ENCODE data around the gene XRCC5.
"Not testable (repeated sequence)": the region's sequence is repeated elsewhere in the genome, so short reads cannot be mapped to it uniquely, and the experiment has no call there.

The XRCC5 gene

DNA sequence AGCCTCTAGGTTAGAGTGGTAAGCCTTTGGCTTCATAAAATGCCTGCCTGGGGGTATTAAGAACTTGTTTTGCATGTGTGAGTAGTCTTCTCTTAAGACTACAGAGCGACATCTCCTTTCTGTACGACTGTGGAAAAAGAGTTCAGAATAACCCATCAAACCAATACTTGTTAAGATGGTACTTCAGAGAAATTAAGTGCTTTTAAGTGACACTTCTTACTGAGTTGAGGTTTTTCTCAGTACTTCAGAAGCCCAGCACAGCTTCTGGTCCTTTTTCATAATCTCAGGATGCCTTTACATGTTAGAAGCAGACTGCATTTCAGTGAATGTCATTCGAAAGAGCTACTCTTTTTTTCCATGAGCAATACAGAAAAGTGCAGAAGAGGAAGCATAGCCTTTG lies 10.8 kb downstream of the XRCC5 start:
- no peak for DNase-seq

DNA sequence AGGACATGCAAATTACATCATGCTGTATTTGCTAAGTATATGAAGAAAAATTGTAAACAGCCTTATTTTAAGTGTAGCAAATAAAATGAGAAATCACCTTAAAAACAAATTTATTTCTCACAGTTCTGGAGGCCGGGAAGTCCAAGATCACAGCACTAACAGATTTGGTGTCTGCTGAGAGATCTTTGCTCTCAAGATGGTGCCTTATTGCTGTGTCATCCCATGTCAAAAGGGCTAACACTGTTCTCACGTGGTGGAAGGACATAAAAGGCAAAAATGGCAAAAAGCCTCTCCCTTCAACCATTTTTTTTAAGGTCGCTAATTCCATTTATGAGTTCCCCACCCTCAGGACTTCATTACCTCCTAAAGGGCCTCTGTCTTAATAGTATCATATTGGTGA lies 12.1 kb downstream of the XRCC5 start:
- no peak for DNase-seq

DNA sequence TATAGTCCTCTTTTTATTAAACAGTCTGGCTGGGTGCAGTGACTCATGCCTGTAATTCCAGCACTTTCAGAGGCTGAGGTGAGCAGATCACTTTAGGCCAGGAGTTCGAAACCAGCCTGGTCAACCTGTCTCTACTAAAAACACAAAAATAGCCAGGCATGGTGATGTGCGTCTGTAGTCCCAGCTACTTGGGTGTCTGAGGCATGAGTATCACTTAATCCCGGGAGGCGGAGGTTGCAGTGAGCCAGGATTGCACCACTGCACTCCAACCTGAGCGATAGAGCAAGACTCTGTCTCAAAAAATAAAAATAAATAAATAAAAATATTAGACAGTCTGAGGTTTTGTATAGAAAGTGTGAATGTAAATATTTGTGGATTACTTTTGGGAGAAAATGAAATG lies 17.8 kb downstream of the XRCC5 start:
- DNase-seq: no peak

- peak; percentile 30 for DNase-seq
Observed at GRCh38 chr2:216130346-216130971, 21.3 kb downstream of the XRCC5 start.

DNA sequence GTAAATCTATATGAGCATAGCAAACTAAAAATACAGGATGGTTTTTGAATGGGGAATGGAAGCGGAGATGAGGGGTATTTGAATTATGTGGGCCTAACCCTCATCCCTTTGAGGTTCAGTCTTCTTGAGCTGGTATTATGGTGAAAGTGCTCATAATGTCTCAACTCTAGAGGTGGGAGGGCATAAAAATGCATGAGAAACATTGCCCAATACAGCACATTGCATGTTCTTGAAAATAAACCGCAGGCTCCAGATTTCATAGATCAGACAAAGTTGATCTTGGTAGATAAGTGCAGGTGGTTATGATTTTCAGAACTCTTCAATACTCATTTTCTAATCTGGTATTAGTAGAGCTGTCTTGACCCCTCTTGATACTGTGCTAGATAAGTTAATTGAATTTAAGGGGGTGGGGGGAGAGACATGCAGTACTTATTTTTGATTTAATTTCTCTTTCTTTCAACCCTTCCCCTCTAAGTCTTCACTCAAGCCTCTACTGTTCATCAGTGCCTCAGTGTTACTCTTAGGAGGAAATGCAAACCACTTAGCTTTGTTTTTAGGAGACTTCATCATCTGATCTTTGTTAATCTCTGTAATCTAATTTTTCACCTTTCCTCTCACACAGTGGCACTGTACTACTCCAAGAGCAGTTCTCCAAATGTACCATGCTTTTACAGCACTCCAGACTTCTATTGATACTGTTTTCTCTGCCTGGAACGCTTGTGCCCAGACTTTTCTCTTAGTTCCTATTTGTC lies 22.2 kb downstream of the XRCC5 start:
- DNase-seq: no peak

- no peak for DNase-seq
Observed at GRCh38 chr2:216132585-216132984, 23.4 kb downstream of the XRCC5 start.

DNA sequence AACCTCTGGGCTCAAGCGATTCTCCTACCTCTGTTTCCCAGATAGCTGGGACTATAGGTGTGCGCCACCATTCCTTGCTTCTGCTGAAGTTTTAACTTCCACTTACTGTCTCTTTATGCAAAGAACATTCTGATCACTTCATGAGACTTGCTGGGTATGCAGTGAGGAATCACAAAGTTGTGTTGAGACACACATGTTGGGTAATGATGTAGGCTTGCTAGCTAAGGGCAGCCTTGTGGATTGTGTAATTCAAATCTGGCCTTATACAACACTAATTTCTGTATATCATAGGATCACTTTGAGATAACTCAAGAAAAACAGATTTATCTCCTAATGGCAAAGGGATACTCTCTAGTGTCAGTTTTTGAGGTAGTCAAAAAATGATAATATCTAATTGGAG lies 24.2 kb downstream of the XRCC5 start:
- DNase-seq: no peak

DNA sequence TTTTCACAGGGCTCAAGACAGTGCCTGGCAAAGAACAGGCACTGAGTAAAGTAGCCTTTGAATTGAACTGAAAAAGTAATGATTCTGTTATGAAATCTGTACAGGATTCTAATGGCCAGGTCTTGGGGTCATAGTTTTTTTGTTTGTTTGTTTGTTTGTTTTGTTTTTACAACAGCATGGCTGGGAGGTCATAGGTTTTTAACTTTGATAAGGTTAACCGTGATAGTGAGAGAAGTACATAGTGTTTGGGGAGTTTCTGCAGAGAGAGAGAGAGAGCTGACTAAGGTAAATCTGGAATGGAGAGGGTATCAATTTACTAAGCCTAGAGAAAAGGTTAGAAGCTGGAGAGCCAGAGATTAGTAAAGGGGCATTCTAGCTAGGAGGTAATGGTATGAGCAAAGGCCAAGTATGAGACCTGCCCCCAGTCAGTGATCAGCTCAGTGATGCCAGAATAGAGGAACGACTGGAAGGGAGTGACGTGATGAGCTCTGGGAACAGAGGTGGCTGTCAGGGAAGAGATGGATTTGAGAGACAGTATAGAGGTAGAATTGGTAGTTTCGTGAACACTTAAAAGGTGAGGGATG lies 25.9 kb downstream of the XRCC5 start:
- DNase-seq: no peak

DNA sequence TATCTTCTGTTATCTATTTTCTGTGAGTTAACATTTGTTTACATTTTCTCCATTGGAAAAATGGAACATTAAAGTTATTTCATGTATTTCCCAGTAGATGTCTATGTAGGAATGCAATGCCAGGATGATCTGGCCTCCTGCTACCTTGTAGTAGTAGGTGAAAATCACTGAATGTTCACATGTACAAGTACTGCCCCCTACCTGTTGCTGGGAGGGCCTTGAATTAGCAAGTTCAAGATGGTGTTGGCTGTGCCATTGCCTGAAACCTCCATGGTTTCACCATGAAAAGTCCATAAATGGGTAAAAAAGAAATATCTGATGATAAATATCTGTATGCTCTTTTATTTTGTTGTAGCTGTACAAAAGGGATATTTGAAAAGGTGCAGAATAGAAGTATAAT lies 30.7 kb downstream of the XRCC5 start:
- DNase-seq: no peak

GRCh38 chr2:216141516-216141915 lies 32.4 kb downstream of the XRCC5 start:
- DNase-seq: not testable (repeated sequence)

GRCh38 chr2:216142540-216142939 lies 33.4 kb downstream of the XRCC5 start:
- DNase-seq: peak; percentile 89

GRCh38 chr2:216144372-216144771 lies 35.2 kb downstream of the XRCC5 start:
- DNase-seq: no peak

DNA sequence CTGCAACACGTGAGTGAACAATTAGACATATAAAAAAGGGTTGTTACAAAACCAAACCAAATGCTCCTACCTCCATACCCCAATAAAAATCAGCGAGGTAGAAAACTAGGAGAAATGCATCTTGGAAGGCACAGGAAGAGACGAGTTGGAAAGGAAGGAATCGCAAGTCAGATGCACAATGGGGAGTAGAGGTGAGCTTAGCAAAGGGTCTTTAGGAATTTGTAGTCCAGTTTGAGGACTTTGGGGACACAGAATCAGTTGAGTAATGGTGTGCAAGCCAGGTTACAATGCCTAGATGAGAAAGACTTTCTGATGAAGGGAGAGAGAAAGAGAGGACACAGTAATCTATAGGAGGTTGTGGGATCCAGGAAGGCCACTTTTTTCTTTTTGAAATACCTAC lies 35.7 kb downstream of the XRCC5 start:
- DNase-seq: no peak

GRCh38 chr2:216146573-216146972 lies 37.4 kb downstream of the XRCC5 start:
- no peak for DNase-seq

DNA sequence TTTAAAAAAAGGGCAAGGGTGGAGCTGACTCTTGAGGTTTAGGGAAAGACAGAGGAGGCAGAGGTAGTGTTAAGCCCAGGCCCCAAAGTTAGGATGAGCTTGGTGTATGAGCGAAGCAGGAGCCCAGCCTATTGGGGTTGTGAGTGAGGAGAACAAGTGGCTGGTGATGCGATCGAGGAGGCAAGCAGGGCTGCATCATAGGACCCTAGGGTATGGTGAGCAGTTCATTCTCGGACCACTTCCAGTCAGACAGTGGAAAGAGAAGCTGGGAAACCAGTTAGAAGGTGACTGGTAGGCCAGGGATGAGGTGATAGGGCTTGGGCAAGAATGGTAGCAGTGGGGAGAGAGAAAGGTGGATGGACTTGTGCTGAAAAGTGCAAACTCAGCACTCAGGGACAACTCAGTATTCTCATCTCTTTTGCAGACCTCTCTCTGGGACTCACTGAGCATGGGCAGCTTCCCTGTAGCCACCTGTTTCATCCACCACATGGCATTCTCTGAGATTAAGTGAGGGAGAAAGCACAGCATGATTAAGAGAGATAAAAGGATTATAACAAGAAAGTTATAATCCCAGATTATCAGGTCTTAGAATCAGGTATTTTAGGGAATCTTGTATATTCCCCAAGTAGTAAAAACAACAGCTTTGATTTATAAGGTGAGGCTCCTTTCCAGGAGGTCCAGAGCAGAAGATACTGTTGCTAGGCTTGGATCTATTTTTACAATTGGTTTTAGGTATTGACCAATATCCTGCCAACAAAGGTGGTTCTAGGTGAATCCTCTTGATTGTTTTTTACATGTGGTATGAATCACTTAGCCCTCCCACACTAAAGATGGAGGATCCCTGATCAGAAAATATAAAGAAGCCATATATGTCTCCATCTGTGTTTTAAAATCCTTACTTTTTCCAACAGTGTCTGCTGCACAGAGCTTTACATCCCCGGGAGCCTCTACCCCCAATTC lies 38.3 kb downstream of the XRCC5 start:
- no peak for DNase-seq

- no peak for DNase-seq
Observed at GRCh38 chr2:216148983-216149382, 39.8 kb downstream of the XRCC5 start.

- peak; percentile 26 for DNase-seq
Observed at GRCh38 chr2:216149741-216150140, 40.6 kb downstream of the XRCC5 start.

DNA sequence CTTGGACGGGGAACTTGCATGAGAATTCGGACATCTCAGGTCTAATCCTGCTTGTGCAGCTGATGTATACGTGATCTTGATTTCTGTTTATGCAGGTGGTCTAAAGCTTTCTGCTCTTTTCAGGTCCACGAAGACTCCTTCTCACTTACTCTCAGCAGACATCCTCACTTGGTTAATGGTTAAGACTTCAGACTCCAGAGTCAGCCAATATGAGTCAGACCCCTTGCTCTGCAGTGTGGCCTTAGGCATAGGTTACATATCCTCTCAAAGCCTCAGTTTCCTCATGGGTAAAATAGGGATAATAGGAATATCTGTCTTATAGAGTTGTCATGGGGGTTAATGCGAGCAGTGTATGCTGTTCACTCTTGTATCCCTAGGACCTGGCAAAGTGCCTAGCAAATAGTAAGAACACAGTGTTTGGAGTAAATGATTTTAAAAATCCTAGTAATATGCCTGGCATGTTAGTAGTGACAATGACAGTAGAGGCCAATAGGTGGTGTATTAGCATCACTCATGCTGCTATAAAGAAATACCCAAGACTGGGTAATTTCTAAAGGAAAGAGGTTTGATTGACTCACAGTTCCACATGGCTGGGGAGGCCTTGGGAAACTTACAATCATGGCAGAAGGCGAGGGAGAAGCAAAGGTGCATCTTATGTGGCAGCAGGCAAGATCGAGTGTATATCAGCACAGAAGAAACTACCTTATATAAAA lies 42.3 kb downstream of the XRCC5 start:
- DNase-seq: no peak

DNA sequence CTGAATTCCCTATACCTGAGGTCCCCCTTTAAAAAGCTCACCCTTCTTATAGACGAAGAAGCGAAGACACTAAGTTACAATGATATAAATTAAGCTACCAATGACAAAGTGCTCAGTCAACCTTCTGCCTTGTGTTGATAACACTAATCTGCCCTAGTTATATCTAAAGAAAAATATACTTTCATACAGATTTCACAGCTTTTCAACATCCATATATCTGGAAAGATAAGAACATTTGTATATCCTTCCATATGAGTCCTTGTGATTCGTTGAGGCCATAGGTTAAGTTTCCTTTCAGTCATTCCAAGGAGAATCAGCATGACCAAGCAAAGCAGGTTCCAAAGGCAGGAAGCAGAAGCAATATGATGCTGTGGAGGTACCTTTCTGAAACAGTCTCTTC lies 46.8 kb downstream of the XRCC5 start:
- no peak for DNase-seq

DNA sequence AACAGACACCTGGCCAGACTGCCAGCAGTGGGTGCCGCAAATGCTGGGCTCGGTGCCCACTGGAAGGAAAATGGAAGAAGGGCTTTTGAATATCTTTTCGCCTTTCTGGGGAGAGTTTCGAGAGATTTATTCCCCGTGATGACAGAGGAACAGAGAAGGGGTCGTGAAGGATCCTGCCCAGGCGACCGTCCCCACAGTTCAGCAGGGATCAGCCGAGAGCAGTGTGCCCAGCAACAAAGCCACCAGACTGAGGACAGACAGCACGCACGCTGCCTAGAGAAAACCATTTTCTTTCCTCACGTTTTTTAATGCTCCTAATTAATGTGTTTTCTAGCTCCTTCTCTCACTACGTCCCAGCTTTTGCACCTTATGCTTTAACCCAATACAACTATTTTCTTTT lies 47.7 kb downstream of the XRCC5 start:
- DNase-seq: no peak

GRCh38 chr2:216159144-216159543 lies 50.0 kb downstream of the XRCC5 start:
- no peak for DNase-seq

DNA sequence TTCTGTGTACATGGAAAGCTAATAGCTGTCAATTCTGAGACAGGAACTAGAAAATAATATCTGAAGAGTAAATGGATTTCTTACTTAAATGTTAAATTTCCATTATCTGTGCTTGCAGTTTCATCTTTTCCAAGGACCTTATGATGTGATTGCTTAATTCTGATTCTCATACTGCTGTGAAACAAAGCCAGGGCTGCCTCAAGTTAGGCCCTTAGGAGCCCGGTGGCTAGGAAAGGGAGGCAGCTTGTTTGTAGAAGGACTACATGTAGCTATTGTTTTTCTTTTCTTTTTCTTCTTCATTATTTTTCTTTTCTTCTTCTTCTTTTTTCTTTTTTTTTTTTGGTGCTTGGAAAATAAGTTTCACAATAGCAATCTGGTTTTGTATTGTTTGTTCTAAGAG lies 50.5 kb downstream of the XRCC5 start:
- DNase-seq: no peak

DNA sequence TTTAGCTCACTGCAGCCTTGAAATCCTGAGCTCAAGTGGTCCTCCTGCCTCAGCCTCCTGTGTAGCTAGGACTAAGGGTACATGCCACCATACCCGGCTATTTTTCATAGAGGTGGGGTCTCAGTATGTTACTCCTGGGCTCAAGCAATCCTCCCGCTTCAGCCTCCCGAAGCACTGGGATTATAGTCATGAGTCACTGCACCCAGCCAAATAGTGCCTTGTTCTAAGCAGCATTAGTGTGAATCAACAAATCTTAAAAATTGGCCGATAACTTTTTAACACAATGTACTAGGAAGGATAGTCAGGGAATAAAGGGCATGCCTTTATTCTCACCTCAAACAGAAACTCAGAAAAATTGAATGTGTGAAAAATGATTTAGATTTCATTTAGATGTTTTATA lies 51.6 kb downstream of the XRCC5 start:
- no peak for DNase-seq

Data from fibroblast of upper back skin (primary cell).